Measurements from ENCODE around the gene ASB15.

DNA sequence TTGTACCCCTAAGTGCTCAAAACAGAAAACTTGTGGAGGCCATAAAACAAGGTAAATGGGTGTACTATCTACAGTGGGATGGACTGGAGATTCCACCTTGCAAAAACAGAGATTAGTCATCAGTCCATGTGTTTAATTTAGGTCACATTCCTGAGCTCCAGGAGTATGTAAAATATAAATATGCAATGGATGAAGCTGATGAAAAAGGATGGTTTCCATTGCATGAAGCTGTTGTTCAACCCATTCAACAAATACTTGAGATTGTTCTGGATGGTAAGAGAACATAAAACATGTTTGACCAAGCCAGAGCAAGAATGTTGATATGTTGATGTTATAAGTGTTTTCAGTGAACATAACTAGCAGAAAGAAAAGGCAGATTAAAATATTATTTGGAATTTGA, 14.6 kb downstream of the ASB15 start:
- TF ChIP-seq EZH2 (IDR thresholded peaks at IDR 0.05; ENCODE audit: low read length, unreplicated experiment) (no peak), CTCF (conservative IDR thresholded peaks at IDR 0.05; ENCODE audit: low read depth, low read length) (no peak)

Measured in PC-3 (cell line).